Mesodermal cell (in vitro differentiated cells): Measurements from ENCODE around the gene PACSIN3.
A peak's percentile ranks its signal among the peaks of the same experiment; 100 is the strongest.

Experiments
- H3K27ac ChIP-seq: 2 replicates; pipeline ENCODE4 v1.7.0; 2013; ENCODE audit warnings: mild to moderate bottlenecking, low read depth, low read length, moderate library complexity; ENCODE audit not compliant: severe bottlenecking
- H3K36me3 ChIP-seq: 2 replicates; pipeline ENCODE4 v1.7.1; 2013; ENCODE audit warnings: mild to moderate bottlenecking, low read length, moderate library complexity; ENCODE audit not compliant: control insufficient read depth, insufficient read depth
- H3K4me1 ChIP-seq: one replicate; pipeline ENCODE4 v1.7.1; 2013; ENCODE audit warnings: mild to moderate bottlenecking, low read length; ENCODE audit not compliant: insufficient read depth, control insufficient read depth, poor library complexity, severe bottlenecking
- H3K4me3 ChIP-seq: 2 replicates; pipeline ENCODE4 v1.7.0; 2013; ENCODE audit warnings: low read length, control low read depth, mild to moderate bottlenecking; ENCODE audit not compliant: insufficient read depth, poor library complexity, severe bottlenecking; ENCODE audit errors: extremely low read depth
- H3K9me3 ChIP-seq: 2 replicates; pipeline ENCODE4 v1.7.1; 2013; ENCODE audit warnings: mild to moderate bottlenecking, low read length, moderate library complexity; ENCODE audit not compliant: control insufficient read depth
- WGBS, 2 experiments: methylation state at CpG; one replicate each; pipeline ENCODE4 v1.1.5; 2013; ENCODE audit warnings: missing lambda C conversion rate in 2 of 2; ENCODE audit not compliant: insufficient coverage in 2 of 2; 5-methylcytosine and 5-hydroxymethylcytosine counted together

The PACSIN3 gene

GRCh38 chr11:47152953-47153950, 33.0 kb downstream of the PACSIN3 start:
- no peak overlapping the region for H3K27ac ChIP-seq
- no peak overlapping the region for H3K4me3 ChIP-seq
- peaks cover 19% of the 10 kb centered on the region for H3K36me3 ChIP-seq
- H3K9me3 ChIP-seq, result no peaks in the 10 kb centered on the region
- peaks cover 11% of the 10 kb centered on the region for H3K4me1 ChIP-seq
- WGBS, 2 experiments, result 63 to 70% methylated on average over 5 to 7 of the region's 11 CpGs

GRCh38 chr11:47152126-47152952, 33.9 kb downstream of the PACSIN3 start:
- no peak overlapping the region for H3K27ac ChIP-seq
- WGBS, 2 experiments, result 88 to 89% methylated on average over 9 to 14 of the region's 16 CpGs

GRCh38 chr11:47149782-47150181, 36.5 kb downstream of the PACSIN3 start:
- peaks cover 8% of the 10 kb centered on the region for H3K36me3 ChIP-seq
- no peak overlapping the region for H3K27ac ChIP-seq
- no peak overlapping the region for H3K4me3 ChIP-seq
- peaks cover 15% of the 10 kb centered on the region for H3K4me1 ChIP-seq
- 83 to 94% methylated on average over 1 to 2 of the region's 2 CpGs for WGBS, 2 experiments
- H3K9me3 ChIP-seq, result no peaks in the 10 kb centered on the region

More at GRCh38 chr11:47152126-47152952, 33.9 kb downstream of the PACSIN3 start:
- Histone ChIP-seq H3K4me1 (peaks cover 13% of the 10 kb centered on the region), H3K36me3 (peaks cover 13% of the 10 kb centered on the region), H3K9me3 (no peaks in the 10 kb centered on the region), H3K4me3 (no peak overlapping the region)

- no peak overlapping the region for H3K27ac ChIP-seq
- WGBS, 2 experiments, result 93 to 94% methylated on average over 7 to 10 of the region's 10 CpGs
- H3K9me3 ChIP-seq, result no peaks in the 10 kb centered on the region
- no peak overlapping the region for H3K4me3 ChIP-seq
- H3K36me3 ChIP-seq, result peaks cover 8% of the 10 kb centered on the region
- peaks cover 8% of the 10 kb centered on the region for H3K4me1 ChIP-seq
Measured at GRCh38 chr11:47148903-47149531, 37.2 kb downstream of the PACSIN3 start.

GRCh38 chr11:47148270-47148669, 38.0 kb downstream of the PACSIN3 start:
- Histone ChIP-seq H3K27ac (no peak overlapping the region), H3K4me3 (no peak overlapping the region), H3K36me3 (peaks cover 8% of the 10 kb centered on the region), H3K9me3 (no peaks in the 10 kb centered on the region), H3K4me1 (peaks cover 14% of the 10 kb centered on the region)
- WGBS, 2 experiments, result 98 to 100% methylated on average over 4 of the region's 4 CpGs

- H3K36me3 ChIP-seq, result peaks cover 8% of the 10 kb centered on the region
- 81 to 96% methylated on average over 2 to 4 of the region's 7 CpGs for WGBS, 2 experiments
- peaks cover 20% of the 10 kb centered on the region for H3K4me1 ChIP-seq
- H3K4me3 ChIP-seq, result no peak overlapping the region
- H3K27ac ChIP-seq, result no peak overlapping the region
- no peaks in the 10 kb centered on the region for H3K9me3 ChIP-seq
Measured at GRCh38 chr11:47147681-47148080, 38.6 kb downstream of the PACSIN3 start.

- no peak overlapping the region for H3K4me3 ChIP-seq
- no peaks in the 10 kb centered on the region for H3K9me3 ChIP-seq
- peak overlapping the region; percentile 5 for H3K27ac ChIP-seq
- peaks cover 24% of the 10 kb centered on the region for H3K4me1 ChIP-seq
- H3K36me3 ChIP-seq, result peaks cover 8% of the 10 kb centered on the region
- WGBS, 2 experiments, result 64 to 100% methylated on average over 1 of the region's 2 CpGs
Measured at GRCh38 chr11:47147250-47147649, 39.0 kb downstream of the PACSIN3 start.

- H3K9me3 ChIP-seq, result no peaks in the 10 kb centered on the region
- H3K4me3 ChIP-seq, result no peak overlapping the region
- peaks cover 24% of the 10 kb centered on the region for H3K4me1 ChIP-seq
- 100% methylated on average over 3 of the region's 3 CpGs; no CpG with 5 or more reads in 1 of the 2 experiments for WGBS, 2 experiments
- H3K36me3 ChIP-seq, result peaks cover 5% of the 10 kb centered on the region
- no peak overlapping the region for H3K27ac ChIP-seq
Measured at GRCh38 chr11:47144541-47144940, 41.7 kb downstream of the PACSIN3 start.

GRCh38 chr11:47143322-47143721, 42.9 kb downstream of the PACSIN3 start:
- H3K27ac ChIP-seq, result peak overlapping the region; percentile 60
- peaks cover 2% of the 10 kb centered on the region for H3K36me3 ChIP-seq
- H3K4me3 ChIP-seq, result no peak overlapping the region
- peaks cover 24% of the 10 kb centered on the region for H3K4me1 ChIP-seq
- H3K9me3 ChIP-seq, result no peaks in the 10 kb centered on the region
- 66 to 71% methylated on average over 3 of the region's 3 CpGs for WGBS, 2 experiments

- H3K4me1 ChIP-seq, result peaks cover 17% of the 10 kb centered on the region
- H3K27ac ChIP-seq, result no peak overlapping the region
- H3K4me3 ChIP-seq, result no peak overlapping the region
- 90 to 97% methylated on average over 3 of the region's 4 CpGs for WGBS, 2 experiments
- H3K9me3 ChIP-seq, result no peaks in the 10 kb centered on the region
- H3K36me3 ChIP-seq, result peaks cover 11% of the 10 kb centered on the region
Measured at GRCh38 chr11:47139878-47140277, 46.4 kb downstream of the PACSIN3 start.
